MCF 10A (cell line): ENCODE measurements around the gene MRGPRF. TPM values are rescaled to one million over a fixed set of nuclear protein-coding genes. Genes with fewer than 3 reads are reported as not detected.

Experiments used
- BruUV-seq: library from RNA; stranded (reverse); fragments of 400-500 nt; replicated peaks from 2 replicates; lab custom pipeline; 2021; lab: Mats Ljungman, UMichigan
- CTCF ChIA-PET: fragments of 300-600 bp; sonication (Branson Sonifier 250); formaldehyde crosslinking; extraction: SDS; loops from one replicate; lab custom pipeline; 2021; ENCODE audit warnings: antibody characterized with exemption, inconsistent platforms; lab: Yijun Ruan, JAX
- POLR2A ChIA-PET: fragments of 300-600, 350-650 bp; sonication (Branson Sonifier 250); formaldehyde crosslinking; extraction: SDS; loops from one replicate; lab custom pipeline; 2020; ENCODE audit warnings: antibody characterized with exemption, inconsistent platforms; lab: Yijun Ruan, JAX
- DNase-seq: peaks from one replicate; pipeline ENCODE4 v3.0.0-alpha.2; 2018; ENCODE audit not compliant: unreplicated experiment
- H3K27ac Mint-ChIP-seq: one replicate; pipeline ENCODE4 v1.8.0; 2022; ENCODE audit warnings: mild to moderate bottlenecking, low read depth, mixed read lengths; ENCODE audit not compliant: unreplicated experiment
- H3K27me3 Mint-ChIP-seq: one replicate; pipeline ENCODE4 v1.8.0; 2022; ENCODE audit warnings: mixed read lengths; ENCODE audit not compliant: insufficient read depth, unreplicated experiment
- H3K36me3 Mint-ChIP-seq: one replicate; pipeline ENCODE4 v1.8.0; 2022; ENCODE audit warnings: mild to moderate bottlenecking, moderate library complexity, mixed read lengths; ENCODE audit not compliant: insufficient read depth, unreplicated experiment
- H3K4me1 Mint-ChIP-seq: one replicate; pipeline ENCODE4 v1.8.0; 2022; ENCODE audit warnings: mixed read lengths; ENCODE audit not compliant: insufficient read depth, unreplicated experiment
- H3K4me3 Mint-ChIP-seq: one replicate; pipeline ENCODE4 v1.8.0; 2022; ENCODE audit warnings: mild to moderate bottlenecking, moderate library complexity, mixed read lengths; ENCODE audit not compliant: unreplicated experiment
- H3K9me3 Mint-ChIP-seq: one replicate; pipeline ENCODE4 v1.8.0; 2022; ENCODE audit warnings: mixed read lengths; ENCODE audit not compliant: unreplicated experiment
- intact Hi-C: fragments of 100-400 bp; cut with micrococcal nuclease; formaldehyde crosslinking; loops from 2 replicates; pipeline ENCODE4 v1.14.1; 2022
- total RNA-seq: library from RNA; stranded (reverse); gene quantifications from 2 replicates; pipeline ENCODE4 v1.2.3, GENCODE V29; 2022
- TF ChIP-seq, protein P1 (sequence below): fragments of 200-600 bp; IDR thresholded peaks from one replicate; pipeline ENCODE4 v1.8.0; 2022; ENCODE audit warnings: antibody characterized with exemption, mild to moderate bottlenecking; ENCODE audit not compliant: unreplicated experiment

The MRGPRF gene
- total RNA-seq, 1 experiment from 2014 or later, result not detected

DNA sequence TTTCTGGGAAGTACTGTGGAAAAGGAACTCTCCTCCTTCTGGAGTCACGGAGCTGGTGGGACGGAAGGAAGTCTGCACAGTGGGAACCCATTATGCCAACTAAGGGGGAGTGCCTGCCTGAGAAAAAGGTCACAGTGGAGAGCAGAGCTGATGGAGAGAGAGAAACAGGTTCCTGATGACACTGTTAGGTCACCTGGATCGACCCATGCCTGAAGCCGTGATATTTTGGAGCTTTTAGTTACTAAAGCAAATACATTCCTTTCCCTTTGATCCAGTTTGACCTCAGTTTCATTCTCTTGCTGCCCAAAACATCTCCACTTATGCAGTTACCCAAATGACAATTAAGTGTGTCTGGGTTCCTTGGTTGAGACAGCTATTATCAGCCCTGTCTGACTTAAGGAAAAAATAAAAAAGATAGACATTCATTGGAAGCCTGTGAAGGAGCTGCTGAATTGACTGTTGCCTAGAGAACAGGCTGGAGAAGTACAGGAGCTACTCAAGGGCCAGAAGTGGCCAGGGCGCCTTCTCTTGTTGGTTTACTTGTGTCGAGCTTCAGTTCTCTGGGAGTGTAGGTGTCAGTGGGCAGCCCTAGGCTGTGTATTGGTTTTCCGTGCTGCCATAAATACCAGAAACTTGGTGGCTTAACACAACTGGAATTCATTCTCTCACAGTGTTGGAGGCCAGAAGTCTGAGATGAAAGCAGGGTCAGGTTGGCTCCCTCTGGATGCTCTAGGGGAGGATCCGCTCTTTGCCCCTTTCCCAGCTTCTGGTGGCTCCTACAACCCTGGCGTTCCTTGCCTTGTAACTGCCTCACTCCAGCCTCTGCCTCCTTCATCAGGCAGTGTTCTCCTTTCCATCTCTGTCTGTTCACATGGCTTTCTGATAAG lies 45.9 kb downstream of the MRGPRF start:
- BruUV-seq, result no TSS peak
- H3K27ac Mint-ChIP-seq, result no peak overlapping the region
- intact Hi-C loops, result no loop called here
- no peak overlapping the region for H3K4me3 Mint-ChIP-seq
- H3K36me3 Mint-ChIP-seq, result no peaks in the 10 kb centered on the region
- TF ChIP-seq, protein P1, sequence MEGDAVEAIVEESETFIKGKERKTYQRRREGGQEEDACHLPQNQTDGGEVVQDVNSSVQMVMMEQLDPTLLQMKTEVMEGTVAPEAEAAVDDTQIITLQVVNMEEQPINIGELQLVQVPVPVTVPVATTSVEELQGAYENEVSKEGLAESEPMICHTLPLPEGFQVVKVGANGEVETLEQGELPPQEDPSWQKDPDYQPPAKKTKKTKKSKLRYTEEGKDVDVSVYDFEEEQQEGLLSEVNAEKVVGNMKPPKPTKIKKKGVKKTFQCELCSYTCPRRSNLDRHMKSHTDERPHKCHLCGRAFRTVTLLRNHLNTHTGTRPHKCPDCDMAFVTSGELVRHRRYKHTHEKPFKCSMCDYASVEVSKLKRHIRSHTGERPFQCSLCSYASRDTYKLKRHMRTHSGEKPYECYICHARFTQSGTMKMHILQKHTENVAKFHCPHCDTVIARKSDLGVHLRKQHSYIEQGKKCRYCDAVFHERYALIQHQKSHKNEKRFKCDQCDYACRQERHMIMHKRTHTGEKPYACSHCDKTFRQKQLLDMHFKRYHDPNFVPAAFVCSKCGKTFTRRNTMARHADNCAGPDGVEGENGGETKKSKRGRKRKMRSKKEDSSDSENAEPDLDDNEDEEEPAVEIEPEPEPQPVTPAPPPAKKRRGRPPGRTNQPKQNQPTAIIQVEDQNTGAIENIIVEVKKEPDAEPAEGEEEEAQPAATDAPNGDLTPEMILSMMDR, result no peak
- ChIA-PET CTCF (interaction anchor here (0.7 kb wide), 1 partner anchor 1923 kb away, joined by 3 read pairs; no protein-coding TSS in a partner anchor), POLR2A (no interaction called here)
- DNase-seq, result no peak
- H3K4me1 Mint-ChIP-seq, result no peaks in the 10 kb centered on the region
- peaks cover 50% of the 10 kb centered on the region for H3K27me3 Mint-ChIP-seq
- no peaks in the 10 kb centered on the region for H3K9me3 Mint-ChIP-seq

DNA sequence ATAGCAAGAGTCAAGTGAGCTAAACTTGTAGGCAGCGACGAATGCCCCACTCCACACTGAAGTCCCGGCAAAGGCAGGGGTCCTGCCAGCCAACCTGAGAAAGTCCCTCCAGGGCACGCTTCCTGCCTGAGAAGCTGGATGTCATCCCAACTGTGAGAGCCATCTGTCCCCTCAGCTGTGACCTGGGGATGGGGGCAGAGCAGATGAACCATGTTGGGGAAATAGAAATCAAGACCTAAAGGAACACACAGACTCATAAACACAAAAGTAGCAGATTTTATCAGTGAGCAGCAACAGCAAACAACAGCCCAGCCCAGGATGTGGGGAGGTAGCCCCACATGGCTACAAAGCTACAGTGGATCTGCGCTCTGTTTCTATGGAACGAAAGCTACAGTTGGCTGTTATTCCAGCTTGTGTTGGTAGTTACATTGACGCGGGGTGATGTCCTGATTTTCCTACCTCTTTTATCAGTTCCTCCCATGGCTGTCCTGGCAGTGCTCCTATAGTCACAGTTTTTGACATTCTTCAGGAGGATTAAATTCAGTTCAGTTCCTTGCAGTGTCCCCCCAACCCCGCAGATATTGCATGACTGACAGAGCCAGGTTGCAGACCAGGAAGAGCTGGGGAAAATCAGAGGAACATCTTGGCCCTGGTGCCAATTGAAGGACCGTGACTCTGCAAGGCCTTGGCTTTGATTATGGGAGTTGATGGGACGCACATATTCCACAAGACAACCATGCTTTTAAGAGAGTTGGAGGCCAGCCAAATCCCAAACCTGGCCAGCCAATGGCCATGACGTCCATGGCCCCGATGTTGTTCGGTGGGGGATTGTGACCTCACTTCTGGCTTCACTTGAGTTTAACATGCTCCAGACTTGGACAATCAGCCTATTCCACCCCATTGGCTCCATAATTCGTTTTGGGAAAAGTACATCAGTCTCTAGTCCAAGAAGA lies 46.9 kb downstream of the MRGPRF start:
- TF ChIP-seq, protein P1, result no peak
- DNase-seq, result no peak
- Mint-ChIP-seq H3K4me1 (no peaks in the 10 kb centered on the region), H3K27ac (no peak overlapping the region), H3K27me3 (peaks cover 41% of the 10 kb centered on the region), H3K4me3 (no peak overlapping the region), H3K9me3 (no peaks in the 10 kb centered on the region), H3K36me3 (no peaks in the 10 kb centered on the region)
- intact Hi-C loops, result no loop called here
- ChIA-PET POLR2A (no interaction called here), CTCF (interaction anchor here (0.6 to 0.9 kb wide), 2 partner anchors 36 to 55 kb away, joined by 3 to 5 read pairs; no protein-coding TSS in a partner anchor)
- no TSS peak for BruUV-seq

DNA sequence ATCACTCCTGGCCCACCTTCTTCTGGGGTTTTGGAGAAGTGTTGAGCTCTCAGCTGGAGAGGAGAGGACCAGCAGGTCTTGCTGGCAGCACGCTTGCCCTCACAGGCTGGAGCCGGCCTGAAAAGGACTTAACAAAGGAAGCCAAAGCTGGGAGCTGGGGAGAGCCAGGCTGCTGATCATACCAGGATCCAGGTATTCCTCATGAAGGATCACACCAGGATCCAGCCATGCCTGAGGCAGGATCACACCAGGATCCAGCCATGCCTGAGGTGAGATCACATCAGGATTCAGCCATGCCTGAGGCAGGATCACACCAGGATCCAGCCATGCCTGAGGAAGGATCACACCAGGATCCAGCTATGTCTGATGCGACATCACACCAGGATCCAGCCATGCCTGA lies 49.3 kb downstream of the MRGPRF start:
- no TSS peak for BruUV-seq
- H3K9me3 Mint-ChIP-seq, result no peaks in the 10 kb centered on the region
- CTCF ChIA-PET, result interaction anchor here (0.5 to 1.5 kb wide), 2 partner anchors 10 to 373 kb away, joined by 3 to 4 read pairs; no protein-coding TSS in a partner anchor
- TF ChIP-seq, protein P1, result no peak
- intact Hi-C loops, result no loop called here
- H3K36me3 Mint-ChIP-seq, result no peaks in the 10 kb centered on the region
- POLR2A ChIA-PET, result interaction anchor here (0.6 kb wide), 1 partner anchor 889 kb away, joined by 3 read pairs; no protein-coding TSS in a partner anchor
- no peaks in the 10 kb centered on the region for H3K4me1 Mint-ChIP-seq
- peaks cover 26% of the 10 kb centered on the region for H3K27me3 Mint-ChIP-seq
- no peak overlapping the region for H3K27ac Mint-ChIP-seq
- DNase-seq, result no peak
- no peak overlapping the region for H3K4me3 Mint-ChIP-seq
